Breast epithelium (tissue), 3 donors: ENCODE measurements around the gene ASB9.

Experiments used
- CTCF ChIP-seq, 3 donors: fragments of 450-650 bp; IDR thresholded peaks; one replicate each; pipeline ENCODE4 v1.5.1; 2016 to 2017; ENCODE audit warnings: antibody characterized with exemption in 3 of 3, mild to moderate bottlenecking in 3 of 3, moderate library complexity in 3 of 3
- POLR2A ChIP-seq: fragments of 450-650 bp; IDR thresholded peaks from one replicate; pipeline ENCODE4 v1.6.1; 2016; ENCODE audit warnings: antibody characterized with exemption, mild to moderate bottlenecking, moderate library complexity
- POLR2AphosphoS5 ChIP-seq, 3 donors: sonication (generic); formaldehyde crosslinking; IDR thresholded peaks; one replicate each; pipeline ENCODE4 v1.6.1; 2017; ENCODE audit warnings: antibody characterized with exemption in 3 of 3

- no peak for TF ChIP-seq CTCF (IDR thresholded peaks at IDR 0.05)
- TF ChIP-seq POLR2A = no peak
- TF ChIP-seq POLR2AphosphoS5 (IDR thresholded peaks at IDR 0.05) = no peak
These were observed 45.6 kb upstream of the ASB9 start, which contains the start of gene ASB11 for GRCh38 chrX:15315509-15315908.
